ENCODE results near the gene DAND5. TPM values are rescaled to one million over a fixed set of nuclear protein-coding genes. Genes with fewer than 3 reads are reported as not detected.

The DAND5 gene
- not detected for total RNA-seq

DNA sequence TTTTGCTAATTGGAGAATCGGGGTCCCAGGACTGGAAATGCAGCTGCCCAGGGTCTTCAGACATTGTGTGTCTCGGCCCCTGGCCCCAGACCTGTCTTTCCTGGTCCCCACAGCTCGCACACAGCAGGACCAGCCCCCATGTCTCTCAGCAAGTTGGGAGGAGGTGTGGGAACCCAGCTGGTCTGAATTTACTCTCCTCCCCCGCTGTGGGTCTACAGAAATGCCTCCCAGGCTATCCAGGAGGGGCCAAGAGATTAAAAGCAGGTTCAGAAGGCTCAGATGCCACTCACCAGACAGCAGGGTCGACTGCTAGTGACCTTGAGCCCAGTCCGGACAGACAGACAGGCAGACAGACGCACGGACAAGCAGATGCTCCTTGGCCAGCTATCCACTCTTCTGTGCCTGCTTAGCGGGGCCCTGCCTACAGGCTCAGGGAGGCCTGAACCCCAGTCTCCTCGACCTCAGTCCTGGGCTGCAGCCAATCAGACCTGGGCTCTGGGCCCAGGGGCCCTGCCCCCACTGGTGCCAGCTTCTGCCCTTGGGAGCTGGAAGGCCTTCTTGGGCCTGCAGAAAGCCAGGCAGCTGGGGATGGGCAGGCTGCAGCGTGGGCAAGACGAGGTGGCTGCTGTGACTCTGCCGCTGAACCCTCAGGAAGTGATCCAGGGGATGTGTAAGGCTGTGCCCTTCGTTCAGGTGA is at the start of gene DAND5:
DAND5 (plus strand) TSS at position 285 of the 697 bp plus-strand sequence; CDS start at position 370, 85 bp downstream.
- DNase-seq: no peak

DNA sequence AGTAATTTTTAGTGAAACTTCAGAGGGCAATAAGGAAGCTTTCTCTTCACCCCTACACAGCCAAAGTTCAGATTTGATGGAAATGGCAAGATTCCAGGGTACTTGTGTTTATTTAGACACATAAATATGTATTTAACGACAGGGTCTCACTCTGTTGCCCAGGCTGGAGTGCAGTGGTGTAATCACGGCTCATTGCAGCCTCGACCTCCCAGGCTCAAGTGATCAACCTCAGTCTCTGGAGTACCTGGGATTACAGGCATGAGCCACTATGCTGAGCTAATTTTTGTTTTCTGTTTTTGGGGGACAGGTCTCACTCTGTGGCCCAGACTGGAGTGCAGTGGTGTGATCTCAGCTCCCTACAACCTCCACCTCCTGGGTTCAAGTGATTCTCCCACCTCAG is 48.3 kb upstream of the DAND5 start:
- no peak for DNase-seq

- no peak for DNase-seq
Observed at GRCh38 chr19:12922959-12923358, 46.4 kb upstream of the DAND5 start.

DNA sequence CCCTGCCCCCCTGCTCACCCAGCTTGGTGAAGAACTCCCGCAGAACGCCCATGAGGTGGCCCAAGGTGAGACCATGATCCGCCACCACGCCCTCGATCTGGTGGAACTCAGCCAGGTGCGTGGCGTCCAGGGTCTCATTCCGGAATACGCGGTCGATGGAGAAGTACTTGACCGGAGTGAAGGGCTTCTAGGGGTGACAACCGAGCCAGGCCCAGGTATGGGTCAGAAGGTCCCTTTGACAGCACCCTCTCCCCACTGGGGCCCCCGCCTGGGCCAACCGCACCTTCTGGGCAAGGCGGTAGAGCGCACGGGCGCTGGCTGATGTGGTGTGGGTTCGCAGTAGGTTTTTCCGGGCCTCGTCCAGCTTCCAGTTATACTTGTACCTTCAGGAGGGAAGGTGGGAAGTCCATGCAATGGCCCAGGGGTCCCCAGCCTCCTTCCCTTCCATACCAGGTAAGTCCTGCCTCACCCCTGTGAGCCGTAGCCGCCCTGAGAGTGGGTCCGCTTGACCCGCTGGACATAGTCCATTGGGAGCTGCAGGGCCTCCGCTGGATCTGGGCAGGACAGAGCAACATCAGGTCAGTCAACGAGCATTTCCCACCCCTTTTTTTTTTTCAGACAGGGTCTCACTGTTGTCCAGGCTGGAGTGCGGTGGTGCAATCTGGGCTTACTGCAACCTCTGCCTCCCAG is 44.6 kb upstream of the DAND5 start:
- no peak for DNase-seq

DNA sequence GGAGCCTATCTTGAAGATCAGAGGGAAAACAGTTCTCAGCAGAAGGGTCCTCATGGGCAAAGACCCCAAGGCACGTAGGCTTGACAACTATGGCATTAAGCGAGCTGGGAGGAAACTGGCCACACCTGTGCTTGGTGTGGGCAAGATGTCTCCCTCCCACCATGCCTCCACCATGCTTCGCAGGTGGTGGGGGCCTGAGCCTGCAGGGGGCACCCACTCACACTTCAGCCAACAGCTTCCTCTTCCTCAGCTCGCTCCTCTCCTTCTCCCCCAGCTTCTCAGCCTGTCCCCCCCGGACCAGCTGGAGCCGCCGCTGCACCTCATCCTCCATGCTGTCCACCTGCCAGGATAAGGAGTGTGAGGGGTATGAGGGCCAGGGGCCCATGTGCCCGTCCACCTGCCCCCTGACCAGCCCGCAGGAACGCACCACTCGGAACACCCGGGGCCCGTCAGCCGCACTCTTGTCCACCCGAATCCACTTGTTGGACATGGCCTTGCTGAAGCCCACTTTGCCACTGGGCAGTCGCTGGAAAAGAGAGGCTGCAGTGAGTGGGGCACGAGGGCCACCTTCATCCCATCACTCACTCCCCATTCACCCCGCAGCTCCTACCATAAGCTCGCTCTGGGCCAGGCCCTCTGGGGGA is 39.3 kb upstream of the DAND5 start:
- DNase-seq: no peak

GRCh38 chr19:12932392-12933286 is 36.7 kb upstream of the DAND5 start:
- no peak for DNase-seq

GRCh38 chr19:12933287-12934072 is 35.9 kb upstream of the DAND5 start, which contains the start of gene FARSA:
Gene FARSA (minus strand): TSS chr19:12933711. CDS start chr19:12933696, 15 bp downstream.
- DNase-seq: peak; percentile 93

DNA sequence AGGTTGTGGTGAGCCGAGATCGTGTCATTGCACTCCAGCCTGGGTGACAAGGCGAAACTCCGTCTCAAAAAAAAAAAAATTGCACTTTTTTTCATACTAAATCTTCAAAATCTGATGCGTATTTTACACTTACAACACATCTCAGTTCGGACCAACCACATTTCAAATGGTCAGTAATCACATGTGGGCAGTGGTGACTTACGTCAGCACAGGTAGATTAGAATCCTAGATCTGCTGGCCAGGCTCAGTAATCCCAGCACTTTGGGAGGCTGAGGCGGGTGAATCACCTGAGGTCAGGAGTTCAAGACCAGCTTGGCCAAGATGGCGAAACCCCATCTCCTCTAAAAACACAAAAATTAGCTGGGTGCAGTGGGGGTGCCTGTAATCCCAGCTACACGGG is 34.3 kb upstream of the DAND5 start:
- DNase-seq: no peak

DNA sequence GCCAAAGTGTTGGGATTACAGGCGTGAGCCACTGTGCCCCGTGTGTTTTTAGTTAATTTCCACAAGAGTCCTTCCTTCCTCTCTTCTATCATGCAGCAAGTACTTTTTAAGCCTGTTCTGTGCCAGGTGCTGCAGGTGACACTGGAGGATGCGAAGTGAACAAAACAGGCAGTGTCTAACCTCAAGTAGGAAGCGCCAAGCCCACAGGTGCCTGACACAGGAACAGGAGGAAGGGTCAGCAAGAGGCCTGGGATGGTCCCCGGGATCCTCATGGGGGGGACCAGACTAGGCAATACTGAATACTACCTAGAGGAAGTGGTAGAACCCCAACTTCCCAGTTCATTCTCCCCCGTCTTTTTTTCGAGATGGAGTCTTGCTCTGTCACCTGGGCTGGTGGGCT is 32.8 kb upstream of the DAND5 start:
- DNase-seq: no peak

- no peak for DNase-seq
Observed at GRCh38 chr19:12937093-12937926, 32.1 kb upstream of the DAND5 start.

GRCh38 chr19:12937927-12938778 is 31.2 kb upstream of the DAND5 start, which contains the start of gene CALR:
Gene CALR (plus strand): TSS chr19:12938609. CDS start chr19:12938680, 71 bp downstream.
- DNase-seq: peak; percentile 99

DNA sequence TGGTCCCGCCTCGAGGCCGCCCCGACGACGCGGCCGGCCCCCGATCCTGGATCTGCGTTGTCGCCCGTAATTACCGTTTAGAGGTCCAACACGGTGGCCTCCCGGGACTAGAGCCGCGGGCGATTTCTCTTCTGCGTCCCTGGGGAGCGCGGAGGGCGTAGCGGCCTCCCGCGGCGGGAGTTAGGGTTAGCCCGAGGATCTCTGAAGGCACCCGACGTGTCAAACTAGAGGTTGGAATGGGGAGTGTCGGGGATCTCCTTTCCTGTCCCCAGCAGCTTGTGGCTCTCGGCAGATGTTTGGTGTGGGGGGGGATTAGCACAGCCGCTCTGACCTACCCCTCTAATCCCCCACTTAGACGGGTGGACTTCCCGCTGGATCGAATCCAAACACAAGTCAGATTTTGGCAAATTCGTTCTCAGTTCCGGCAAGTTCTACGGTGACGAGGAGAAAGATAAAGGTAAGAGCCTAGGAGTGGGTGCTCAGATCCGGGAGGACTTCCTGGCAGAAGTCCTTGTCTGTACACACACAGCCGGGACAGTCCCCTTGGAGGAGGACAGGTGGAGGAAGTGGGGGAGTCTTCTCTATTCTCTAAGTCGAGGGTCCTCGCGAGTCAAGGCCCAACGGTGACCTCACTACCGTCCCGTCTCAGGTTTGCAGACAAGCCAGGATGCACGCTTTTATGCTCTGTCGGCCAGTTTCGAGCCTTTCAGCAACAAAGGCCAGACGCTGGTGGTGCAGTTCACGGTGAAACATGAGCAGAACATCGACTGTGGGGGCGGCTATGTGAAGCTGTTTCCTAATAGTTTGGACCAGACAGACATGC is 30.4 kb upstream of the DAND5 start:
- no peak for DNase-seq

- no peak for DNase-seq
Observed at GRCh38 chr19:12939975-12940423, 29.4 kb upstream of the DAND5 start.

- DNase-seq: no peak
Observed at GRCh38 chr19:12940897-12941296, 28.5 kb upstream of the DAND5 start.

DNA sequence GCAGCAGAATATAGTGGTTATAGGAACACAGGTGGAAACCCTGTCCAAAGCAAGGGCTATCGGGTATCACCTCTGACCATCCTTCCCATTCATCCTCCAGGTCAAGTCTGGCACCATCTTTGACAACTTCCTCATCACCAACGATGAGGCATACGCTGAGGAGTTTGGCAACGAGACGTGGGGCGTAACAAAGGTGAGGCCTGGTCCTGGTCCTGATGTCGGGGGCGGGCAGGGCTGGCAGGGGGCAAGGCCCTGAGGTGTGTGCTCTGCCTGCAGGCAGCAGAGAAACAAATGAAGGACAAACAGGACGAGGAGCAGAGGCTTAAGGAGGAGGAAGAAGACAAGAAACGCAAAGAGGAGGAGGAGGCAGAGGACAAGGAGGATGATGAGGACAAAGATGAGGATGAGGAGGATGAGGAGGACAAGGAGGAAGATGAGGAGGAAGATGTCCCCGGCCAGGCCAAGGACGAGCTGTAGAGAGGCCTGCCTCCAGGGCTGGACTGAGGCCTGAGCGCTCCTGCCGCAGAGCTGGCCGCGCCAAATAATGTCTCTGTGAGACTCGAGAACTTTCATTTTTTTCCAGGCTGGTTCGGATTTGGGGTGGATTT is 25.8 kb upstream of the DAND5 start:
- no peak for DNase-seq

DNA sequence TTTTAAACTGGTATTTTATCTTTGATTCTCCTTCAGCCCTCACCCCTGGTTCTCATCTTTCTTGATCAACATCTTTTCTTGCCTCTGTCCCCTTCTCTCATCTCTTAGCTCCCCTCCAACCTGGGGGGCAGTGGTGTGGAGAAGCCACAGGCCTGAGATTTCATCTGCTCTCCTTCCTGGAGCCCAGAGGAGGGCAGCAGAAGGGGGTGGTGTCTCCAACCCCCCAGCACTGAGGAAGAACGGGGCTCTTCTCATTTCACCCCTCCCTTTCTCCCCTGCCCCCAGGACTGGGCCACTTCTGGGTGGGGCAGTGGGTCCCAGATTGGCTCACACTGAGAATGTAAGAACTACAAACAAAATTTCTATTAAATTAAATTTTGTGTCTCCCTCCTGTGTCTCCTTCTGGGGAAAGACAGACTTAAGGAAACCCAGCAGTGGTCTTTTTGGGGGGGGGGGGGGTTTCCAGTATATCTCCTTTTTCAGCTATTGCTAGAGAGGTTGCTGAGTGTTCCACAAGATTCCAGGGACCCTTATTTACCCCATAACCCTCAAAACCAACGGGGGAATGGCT is 25.2 kb upstream of the DAND5 start:
- DNase-seq: no peak

DNA sequence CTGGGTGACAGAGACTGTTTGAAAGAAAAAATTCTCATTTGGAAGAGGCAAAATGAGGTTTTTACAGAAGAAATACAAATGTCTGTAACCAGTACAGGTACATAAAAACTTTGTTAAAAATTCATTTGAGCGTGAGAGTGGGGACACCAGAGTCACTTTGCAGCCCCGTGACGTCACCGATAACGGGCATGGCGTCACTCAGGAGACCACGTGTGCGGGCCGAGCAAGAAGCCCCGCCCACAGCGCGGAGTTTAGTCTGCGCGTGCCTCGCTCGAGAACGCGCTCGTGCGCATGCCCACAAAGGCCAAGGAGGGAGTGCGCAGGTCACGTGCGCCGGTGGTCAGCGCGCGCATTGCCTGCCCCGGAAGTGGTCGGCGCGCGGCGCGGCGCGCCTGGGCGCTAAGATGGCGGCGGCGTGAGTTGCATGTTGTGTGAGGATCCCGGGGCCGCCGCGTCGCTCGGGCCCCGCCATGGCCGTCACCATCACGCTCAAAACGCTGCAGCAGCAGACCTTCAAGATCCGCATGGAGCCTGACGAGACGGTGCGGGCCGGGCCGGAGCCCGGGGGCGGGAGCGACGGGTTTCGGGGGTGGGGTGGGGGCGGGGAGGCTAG is 23.8 kb upstream of the DAND5 start, which contains the start of gene RAD23A:
RAD23A (plus strand) TSS at position 384 of the 613 bp plus-strand sequence; CDS start at position 471, 87 bp downstream.
- DNase-seq: peak; percentile 82

Data from occipital lobe (tissue), 2 donors.